CD14-positive monocyte (primary cell): ENCODE data around the gene P2RX3. TPM values are rescaled to one million over a fixed set of nuclear protein-coding genes. Genes with fewer than 3 reads are reported as not detected.

ENCODE experiments used
- DNase-seq, 3 donors: peaks; one replicate each; pipeline ENCODE4 v3.0.0-alpha.2; 2011 to 2022
- H2AFZ ChIP-seq: 2 replicates; pipeline ENCODE4 v1.6.0; 2012; ENCODE audit warnings: mild to moderate bottlenecking, low read depth, low read length, inconsistent platforms; ENCODE audit not compliant: insufficient read depth, poor library complexity, severe bottlenecking
- H3K27ac ChIP-seq, 2 donors: 1 replicate in 1 of 2; 2 replicates in 1 of 2; pipeline ENCODE4 v1.5.1; 2012 to 2013; ENCODE audit warnings: low read length in 2 of 2, control low read depth in 1 of 2, inconsistent platforms in 1 of 2, low read depth in 1 of 2, mild to moderate bottlenecking in 1 of 2
- H3K27me3 ChIP-seq, 2 donors: one replicate each; pipeline versions ENCODE4 v1.6.0 to v1.6.1; 2011 to 2013; ENCODE audit warnings: low read length in 2 of 2; ENCODE audit not compliant: control insufficient read depth in 2 of 2, insufficient read depth in 2 of 2
- H3K36me3 ChIP-seq, 2 donors: replicated peaks in 1 of 2; 1 replicate in 1 of 2; 2 replicates in 1 of 2; pipeline versions ENCODE4 v1.5.1 to v1.6.1; 2012 to 2013; ENCODE audit warnings: low read length in 2 of 2, control low read depth in 1 of 2, inconsistent platforms in 1 of 2, mild to moderate bottlenecking in 1 of 2; ENCODE audit not compliant: insufficient read depth in 2 of 2, control insufficient read depth in 1 of 2
- H3K4me1 ChIP-seq, 2 donors: 1 replicate in 1 of 2; 2 replicates in 1 of 2; pipeline versions ENCODE4 v1.5.1 to v1.6.1; 2012 to 2013; ENCODE audit warnings: low read length in 2 of 2, control low read depth in 1 of 2, inconsistent platforms in 1 of 2, mild to moderate bottlenecking in 1 of 2, moderate library complexity in 1 of 2; ENCODE audit not compliant: insufficient read depth in 2 of 2, control insufficient read depth in 1 of 2
- H3K4me2 ChIP-seq: replicated peaks from 2 replicates; pipeline ENCODE3; 2012; ENCODE audit warnings: low read length, moderate library complexity, mild to moderate bottlenecking; ENCODE audit not compliant: poor library complexity, severe bottlenecking; ENCODE audit errors: extremely low read depth
- H3K4me3 ChIP-seq, 3 experiments: fragments of 200-600 bp in 1 of 3; sonication (generic) in 1 of 3; replicated peaks in 1 of 3; 1 replicate in 2 of 3; 2 replicates in 1 of 3; pipeline ENCODE4 v1.5.1; 2011 to 2013; ENCODE audit warnings: low read length in 3 of 3, mild to moderate bottlenecking in 3 of 3, control low read depth in 2 of 3, low read depth in 2 of 3, inconsistent platforms in 1 of 3, moderate library complexity in 1 of 3
- H3K79me2 ChIP-seq: 2 replicates; pipeline ENCODE4 v1.6.0; 2012; ENCODE audit warnings: mild to moderate bottlenecking, control low read depth, inconsistent platforms, low read length, moderate library complexity; ENCODE audit not compliant: insufficient read depth
- H3K9ac ChIP-seq: 2 replicates; pipeline ENCODE4 v1.6.0; 2017; ENCODE audit warnings: low read length, mild to moderate bottlenecking; ENCODE audit not compliant: insufficient read depth, poor library complexity, severe bottlenecking
- H3K9me3 ChIP-seq, 2 donors: replicated peaks in 1 of 2; 1 replicate in 1 of 2; 2 replicates in 1 of 2; pipeline versions ENCODE4 v1.5.1 to v1.6.1; 2012 to 2013; ENCODE audit warnings: low read length in 2 of 2, control low read depth in 1 of 2; ENCODE audit not compliant: control insufficient read depth in 1 of 2, insufficient read depth in 1 of 2
- H4K20me1 ChIP-seq: 2 replicates; pipeline ENCODE4 v1.6.0; 2012; ENCODE audit warnings: mild to moderate bottlenecking, low read length, control low read depth, moderate library complexity; ENCODE audit not compliant: insufficient read depth
- H3K27ac Mint-ChIP-seq, 7 donors: one replicate each; pipeline ENCODE4 v1.8.0; 2020; ENCODE audit warnings: mild to moderate bottlenecking in 7 of 7, mixed read lengths in 7 of 7, moderate library complexity in 6 of 7, inconsistent platforms in 2 of 7
- H3K27me3 Mint-ChIP-seq, 3 donors: one replicate each; pipeline ENCODE4 v1.8.0; 2021 to 2022; ENCODE audit warnings: low read depth in 3 of 3, mild to moderate bottlenecking in 3 of 3, mixed read lengths in 3 of 3, moderate library complexity in 3 of 3, inconsistent platforms in 1 of 3
- H3K36me3 Mint-ChIP-seq, 2 donors: one replicate each; pipeline ENCODE4 v1.8.0; 2020; ENCODE audit warnings: mixed read lengths in 2 of 2, inconsistent platforms in 1 of 2, mild to moderate bottlenecking in 1 of 2
- H3K4me1 Mint-ChIP-seq: one replicate; pipeline ENCODE4 v1.8.0; 2020; ENCODE audit warnings: mild to moderate bottlenecking, mixed read lengths
- H3K4me3 Mint-ChIP-seq, 2 donors: one replicate each; pipeline ENCODE4 v1.8.0; 2020; ENCODE audit warnings: mild to moderate bottlenecking in 2 of 2, mixed read lengths in 2 of 2, moderate library complexity in 1 of 2
- H3K9me3 Mint-ChIP-seq, 7 donors: one replicate each; pipeline ENCODE4 v1.8.0; 2020 to 2022; ENCODE audit warnings: mixed read lengths in 7 of 7, mild to moderate bottlenecking in 6 of 7, moderate library complexity in 6 of 7, inconsistent platforms in 2 of 7
- WGBS: methylation state at CpG from one replicate; pipeline ENCODE4 v1.1.5; 2013; ENCODE audit warnings: missing lambda C conversion rate; ENCODE audit not compliant: insufficient coverage; 5-methylcytosine and 5-hydroxymethylcytosine counted together
- intact Hi-C, 2 donors: fragments of 100-400 bp; cut with micrococcal nuclease; formaldehyde crosslinking; loops; one replicate each; pipeline versions ENCODE4 v1.15.0 to v1.15.1; 2023
- polyA plus RNA-seq, 3 donors: library from polyadenylated mRNA; depleted of rRNA in 1 of 3; unstranded in 2 of 3; stranded (reverse) in 1 of 3; fragments of 300-500 nt in 2 of 3; fragments of >200 nt in 1 of 3; fragmentation: Illumina TruSeq in 2 of 3; gene quantifications; 1 replicate in 2 of 3; 2 replicates in 1 of 3; pipeline ENCODE4 v1.2.3, GENCODE V29; 2012 to 2021
- TF ChIP-seq, protein P1 (sequence below): fragments of 200-600 bp; IDR thresholded peaks from one replicate; pipeline ENCODE4 v1.8.0; 2022; ENCODE audit warnings: antibody characterized with exemption, mild to moderate bottlenecking

P2RX3 gene
- polyA plus RNA-seq, 3 donors, result not detected

- no peak overlapping the region for H2AFZ ChIP-seq
- H3K9me3 ChIP-seq, result no peaks in the 10 kb centered on the region
- no peak for DNase-seq
- Mint-ChIP-seq H3K9me3 (peaks cover 0 to 4% (median 0%) of the 10 kb centered on the region in 7 donors), H3K4me1 (peaks cover 24% of the 10 kb centered on the region), H3K27me3 (peaks cover 0 to 5% (median 1%) of the 10 kb centered on the region in 3 donors), H3K4me3 (peak overlapping the region in 1 of 2 donors; percentile 56), H3K36me3 (peaks cover 13 to 19% of the 10 kb centered on the region in 2 donors), H3K27ac (peak overlapping the region in 1 of 7 donors; percentile 26)
- intact Hi-C loops, result no loop called here
- no peaks in the 10 kb centered on the region for H3K79me2 ChIP-seq
- H3K27me3 ChIP-seq, result no peaks in the 10 kb centered on the region
- 78% methylated on average over 7 of the region's 13 CpGs for WGBS
- peaks cover 5 to 13% of the 10 kb centered on the region in 2 donors for H3K36me3 ChIP-seq
- TF ChIP-seq, protein P1, sequence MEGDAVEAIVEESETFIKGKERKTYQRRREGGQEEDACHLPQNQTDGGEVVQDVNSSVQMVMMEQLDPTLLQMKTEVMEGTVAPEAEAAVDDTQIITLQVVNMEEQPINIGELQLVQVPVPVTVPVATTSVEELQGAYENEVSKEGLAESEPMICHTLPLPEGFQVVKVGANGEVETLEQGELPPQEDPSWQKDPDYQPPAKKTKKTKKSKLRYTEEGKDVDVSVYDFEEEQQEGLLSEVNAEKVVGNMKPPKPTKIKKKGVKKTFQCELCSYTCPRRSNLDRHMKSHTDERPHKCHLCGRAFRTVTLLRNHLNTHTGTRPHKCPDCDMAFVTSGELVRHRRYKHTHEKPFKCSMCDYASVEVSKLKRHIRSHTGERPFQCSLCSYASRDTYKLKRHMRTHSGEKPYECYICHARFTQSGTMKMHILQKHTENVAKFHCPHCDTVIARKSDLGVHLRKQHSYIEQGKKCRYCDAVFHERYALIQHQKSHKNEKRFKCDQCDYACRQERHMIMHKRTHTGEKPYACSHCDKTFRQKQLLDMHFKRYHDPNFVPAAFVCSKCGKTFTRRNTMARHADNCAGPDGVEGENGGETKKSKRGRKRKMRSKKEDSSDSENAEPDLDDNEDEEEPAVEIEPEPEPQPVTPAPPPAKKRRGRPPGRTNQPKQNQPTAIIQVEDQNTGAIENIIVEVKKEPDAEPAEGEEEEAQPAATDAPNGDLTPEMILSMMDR, result no peak
- H3K4me1 ChIP-seq, result peaks cover 16 to 19% of the 10 kb centered on the region in 2 donors
- H3K4me2 ChIP-seq, result no peak overlapping the region
- no peak overlapping the region for H3K27ac ChIP-seq
- H3K4me3 ChIP-seq, result no peak overlapping the region
- H4K20me1 ChIP-seq, result no peaks in the 10 kb centered on the region
- no peak overlapping the region for H3K9ac ChIP-seq
Observed at GRCh38 chr11:57322256-57323166, 15.6 kb upstream of the P2RX3 start.

- no peaks in the 10 kb centered on the region for H3K27me3 ChIP-seq
- peaks cover 16 to 19% of the 10 kb centered on the region in 2 donors for H3K4me1 ChIP-seq
- H3K9me3 Mint-ChIP-seq, result peaks cover 0 to 4% (median 0%) of the 10 kb centered on the region in 7 donors
- DNase-seq, result no peak
- H3K79me2 ChIP-seq, result no peaks in the 10 kb centered on the region
- H3K9ac ChIP-seq, result no peak overlapping the region
- intact Hi-C loops, result no loop called here
- peak overlapping the region; percentile 79 for H3K4me2 ChIP-seq
- H3K27ac Mint-ChIP-seq, result peak overlapping the region in 4 of 7 donors; percentile 26 to 71 (median 52)
- H3K4me3 ChIP-seq, result no peak overlapping the region
- peaks cover 13 to 21% of the 10 kb centered on the region in 2 donors for H3K36me3 ChIP-seq
- peaks cover 0 to 5% (median 1%) of the 10 kb centered on the region in 3 donors for H3K27me3 Mint-ChIP-seq
- H3K36me3 Mint-ChIP-seq, result peaks cover 21 to 25% of the 10 kb centered on the region in 2 donors
- TF ChIP-seq, protein P1, result no peak
- 100% methylated on average over 1 of the region's 3 CpGs for WGBS
- H3K4me1 Mint-ChIP-seq, result peaks cover 24% of the 10 kb centered on the region
- no peaks in the 10 kb centered on the region for H3K9me3 ChIP-seq
- peak overlapping the region; percentile 39 to 82 for H3K4me3 Mint-ChIP-seq
- no peaks in the 10 kb centered on the region for H4K20me1 ChIP-seq
- H3K27ac ChIP-seq, result no peak overlapping the region
- H2AFZ ChIP-seq, result peak overlapping the region; percentile 87
Observed at GRCh38 chr11:57323167-57323854, 14.8 kb upstream of the P2RX3 start.
